Esophagus squamous epithelium (tissue), 5 donors: ENCODE measurements around the gene C19orf85. TPM values are rescaled to one million over a fixed set of nuclear protein-coding genes. Genes with fewer than 3 reads are reported as not detected.

Experiments
- DNase-seq: peaks from one replicate; lab custom pipeline; 2025; lab: John Stamatoyannopoulos, UW
- H3K27ac ChIP-seq, 4 donors: fragments of 200-600 bp; sonication (generic); one replicate each; pipeline ENCODE4 v1.5.1; 2016 to 2019; ENCODE audit warnings: mild to moderate bottlenecking in 1 of 4
- H3K27me3 ChIP-seq, 4 donors: fragments of 200-600 bp; sonication (generic); 1 replicate in 3 of 4; 2 replicates in 1 of 4; pipeline versions ENCODE4 v1.5.1 to v1.6.0; 2017 to 2021; ENCODE audit warnings: antibody characterized with exemption in 1 of 4
- H3K36me3 ChIP-seq, 3 donors: fragments of 200-600 bp; sonication (generic); one replicate each; pipeline ENCODE4 v1.5.1; 2016 to 2019
- H3K4me1 ChIP-seq, 3 donors: fragments of 200-600 bp; sonication (generic); one replicate each; pipeline ENCODE4 v1.5.1; 2017 to 2019
- H3K4me3 ChIP-seq, 4 donors: fragments of 200-600 bp; sonication (generic); 1 replicate in 3 of 4; 2 replicates in 1 of 4; pipeline ENCODE4 v1.5.1; 2016 to 2019; ENCODE audit warnings: mild to moderate bottlenecking in 2 of 4, moderate library complexity in 1 of 4
- H3K9me3 ChIP-seq, 3 donors: fragments of 200-600 bp; sonication (generic); one replicate each; pipeline ENCODE4 v1.5.1; 2016 to 2019
- POLR2A ChIP-seq, 4 donors: fragments of 450-650 bp; IDR thresholded peaks; one replicate each; pipeline ENCODE4 v1.6.1; 2017; ENCODE audit warnings: antibody characterized with exemption in 4 of 4, mild to moderate bottlenecking in 4 of 4, moderate library complexity in 3 of 4
- WGBS, 2 donors: methylation state at CpG; one replicate each; pipeline ENCODE4 v1.1.5; 2018; 5-methylcytosine and 5-hydroxymethylcytosine counted together
- intact Hi-C: fragments of 100-400 bp; cut with DNase I; formaldehyde crosslinking; loops from one replicate; pipeline ENCODE4 v1.15.0; 2022
- total RNA-seq, 4 donors: library from RNA; depleted of rRNA; stranded (reverse); fragments of >200 nt; gene quantifications; one replicate each; pipeline ENCODE4 v1.1.0, GENCODE V29; 2016
- TF ChIP-seq, protein P1 (sequence below), 6 experiments: fragments of 450-650 bp in 4 of 6; fragments of 200-600 bp in 2 of 6; sonication (generic) in 2 of 6; IDR thresholded peaks; one replicate each; pipeline ENCODE4 v1.5.1; 2016 to 2019; ENCODE audit warnings: antibody characterized with exemption in 6 of 6, mild to moderate bottlenecking in 4 of 6, moderate library complexity in 4 of 6
- donor health status: DM: yes; HTN: yes; CAD: no.

The C19orf85 gene
- total RNA-seq, 4 donors from 2014 or later = not detected

- intact Hi-C loops = no loop called here
- DNase-seq = no peak
- H3K27ac ChIP-seq = no peak overlapping the region
- H3K4me1 ChIP-seq = peaks cover 16 to 32% (median 17%) of the 10 kb centered on the region in 3 donors
- H3K9me3 ChIP-seq = no peaks in the 10 kb centered on the region
- peaks cover 0 to 20% (median 0%) of the 10 kb centered on the region in 3 donors for H3K36me3 ChIP-seq
- peaks cover 0 to 5% (median 0%) of the 10 kb centered on the region in 4 donors for H3K27me3 ChIP-seq
- 75 to 85% methylated on average over 14 of the region's 16 CpGs for WGBS, 2 donors
- H3K4me3 ChIP-seq = no peak overlapping the region
- TF ChIP-seq POLR2A (IDR thresholded peaks at IDR 0.05) = no peak
- TF ChIP-seq, protein P1, sequence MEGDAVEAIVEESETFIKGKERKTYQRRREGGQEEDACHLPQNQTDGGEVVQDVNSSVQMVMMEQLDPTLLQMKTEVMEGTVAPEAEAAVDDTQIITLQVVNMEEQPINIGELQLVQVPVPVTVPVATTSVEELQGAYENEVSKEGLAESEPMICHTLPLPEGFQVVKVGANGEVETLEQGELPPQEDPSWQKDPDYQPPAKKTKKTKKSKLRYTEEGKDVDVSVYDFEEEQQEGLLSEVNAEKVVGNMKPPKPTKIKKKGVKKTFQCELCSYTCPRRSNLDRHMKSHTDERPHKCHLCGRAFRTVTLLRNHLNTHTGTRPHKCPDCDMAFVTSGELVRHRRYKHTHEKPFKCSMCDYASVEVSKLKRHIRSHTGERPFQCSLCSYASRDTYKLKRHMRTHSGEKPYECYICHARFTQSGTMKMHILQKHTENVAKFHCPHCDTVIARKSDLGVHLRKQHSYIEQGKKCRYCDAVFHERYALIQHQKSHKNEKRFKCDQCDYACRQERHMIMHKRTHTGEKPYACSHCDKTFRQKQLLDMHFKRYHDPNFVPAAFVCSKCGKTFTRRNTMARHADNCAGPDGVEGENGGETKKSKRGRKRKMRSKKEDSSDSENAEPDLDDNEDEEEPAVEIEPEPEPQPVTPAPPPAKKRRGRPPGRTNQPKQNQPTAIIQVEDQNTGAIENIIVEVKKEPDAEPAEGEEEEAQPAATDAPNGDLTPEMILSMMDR (IDR thresholded peaks at IDR 0.05) = no peak
Observed at GRCh38 chr19:55457683-55458457, 6.7 kb downstream of the C19orf85 start.

- Histone ChIP-seq H3K36me3 (peaks cover 0 to 20% (median 0%) of the 10 kb centered on the region in 3 donors), H3K27ac (no peak overlapping the region), H3K4me1 (peaks cover 24 to 40% (median 28%) of the 10 kb centered on the region in 3 donors), H3K4me3 (no peak overlapping the region), H3K9me3 (no peaks in the 10 kb centered on the region), H3K27me3 (peaks cover 2 to 20% (median 10%) of the 10 kb centered on the region in 4 donors)
- TF ChIP-seq POLR2A (IDR thresholded peaks at IDR 0.05) = no peak
- TF ChIP-seq, protein P1 (IDR thresholded peaks at IDR 0.05) = no peak
- DNase-seq = no peak
- WGBS, 2 donors = 87 to 93% methylated on average over 9 to 10 of the region's 14 CpGs
- intact Hi-C loops = no loop called here
Observed at GRCh38 chr19:55456347-55456746, 8.2 kb downstream of the C19orf85 start.

DNA sequence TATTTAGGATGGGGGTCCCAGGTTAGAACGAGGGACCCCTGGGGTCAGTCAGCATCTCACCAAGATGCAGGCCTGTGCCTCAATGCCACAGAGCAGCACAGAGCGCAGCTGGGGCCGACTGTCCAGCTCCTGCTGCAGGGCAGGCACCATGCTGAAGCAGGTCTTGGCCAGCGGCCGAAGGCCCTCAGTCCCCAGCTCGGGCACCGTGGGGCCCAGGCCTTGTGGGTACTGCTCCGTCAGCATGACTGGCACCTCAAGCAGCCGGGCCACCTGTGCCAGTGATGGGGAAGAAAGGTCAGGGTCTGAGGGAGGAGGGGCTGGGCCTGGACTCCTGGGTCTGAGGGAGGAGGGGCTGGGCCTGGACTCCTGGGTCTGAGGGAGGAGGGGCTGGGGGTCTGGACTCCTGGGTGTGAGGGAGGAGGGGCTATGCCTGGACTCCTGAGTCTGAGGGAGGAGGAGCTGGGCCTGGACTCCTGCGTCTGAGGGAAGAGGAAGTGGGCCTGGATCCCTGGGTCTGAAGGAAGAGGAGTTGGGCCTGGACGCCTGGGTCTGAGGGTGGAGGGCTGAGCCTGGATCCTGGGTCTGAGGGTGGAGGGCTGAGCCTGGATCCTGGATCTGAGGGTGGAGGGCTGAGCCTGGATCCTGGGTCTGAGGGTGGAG lies 8.8 kb downstream of the C19orf85 start:
- H3K4me1 ChIP-seq = peaks cover 21 to 39% (median 25%) of the 10 kb centered on the region in 3 donors
- H3K27me3 ChIP-seq = peaks cover 6 to 26% (median 13%) of the 10 kb centered on the region in 4 donors
- TF ChIP-seq POLR2A (IDR thresholded peaks at IDR 0.05) = no peak
- TF ChIP-seq, protein P1 (IDR thresholded peaks at IDR 0.05) = no peak
- DNase-seq = no peak
- H3K36me3 ChIP-seq = peaks cover 0 to 20% (median 0%) of the 10 kb centered on the region in 3 donors
- H3K9me3 ChIP-seq = no peaks in the 10 kb centered on the region
- intact Hi-C loops = no loop called here
- no peak overlapping the region for H3K4me3 ChIP-seq
- 45 to 90% methylated on average over 1 to 4 of the region's 11 CpGs for WGBS, 2 donors
- H3K27ac ChIP-seq = no peak overlapping the region

- Histone ChIP-seq H3K27me3 (peaks cover 6 to 33% (median 15%) of the 10 kb centered on the region in 4 donors), H3K4me3 (no peak overlapping the region), H3K4me1 (peaks cover 14 to 30% (median 20%) of the 10 kb centered on the region in 3 donors), H3K27ac (no peak overlapping the region), H3K9me3 (no peaks in the 10 kb centered on the region), H3K36me3 (peaks cover 0 to 20% (median 0%) of the 10 kb centered on the region in 3 donors)
- no peak for DNase-seq
- WGBS, 2 donors = 60% methylated on average over 9 of the region's 14 CpGs; no CpG with 5 or more reads in 1 of the 2 donors
- intact Hi-C loops = no loop called here
- TF ChIP-seq, protein P1 (IDR thresholded peaks at IDR 0.05) = peak; percentile 24 to 67 (median 42)
- no peak for TF ChIP-seq POLR2A (IDR thresholded peaks at IDR 0.05)
Observed at GRCh38 chr19:55454787-55455243, 9.7 kb downstream of the C19orf85 start.
